Sigmoid colon (tissue), 4 donors: Measurements from ENCODE around the gene ANAPC5.

Source experiments
- CTCF ChIP-seq, 4 experiments: fragments of 450-650 bp in 3 of 4; fragments of 200-600 bp in 1 of 4; IDR thresholded peaks; one replicate each; pipeline ENCODE4 v1.5.1; 2016 to 2019; ENCODE audit warnings: antibody characterized with exemption in 4 of 4, mild to moderate bottlenecking in 3 of 4, moderate library complexity in 2 of 4
- EP300 ChIP-seq, 4 donors: sonication (generic); formaldehyde crosslinking; IDR thresholded peaks; one replicate each; pipeline ENCODE4 v1.6.1; 2017; ENCODE audit warnings: antibody characterized with exemption in 4 of 4
- POLR2A ChIP-seq, 2 donors: fragments of 450-650 bp; IDR thresholded peaks; one replicate each; pipeline ENCODE4 v1.6.1; 2016; ENCODE audit warnings: antibody characterized with exemption in 2 of 2, mild to moderate bottlenecking in 2 of 2, moderate library complexity in 2 of 2
- POLR2AphosphoS5 ChIP-seq, 4 donors: sonication (generic); formaldehyde crosslinking; IDR thresholded peaks; one replicate each; pipeline ENCODE4 v1.6.1; 2017; ENCODE audit warnings: antibody characterized with exemption in 4 of 4

GRCh38 chr12:121345151-121345815 lies 6.9 kb downstream of the ANAPC5 start:
- no peak for TF ChIP-seq POLR2AphosphoS5 (IDR thresholded peaks at IDR 0.05)
- no peak for TF ChIP-seq CTCF (IDR thresholded peaks at IDR 0.05)
- no peak for TF ChIP-seq EP300 (IDR thresholded peaks at IDR 0.05)
- no peak for TF ChIP-seq POLR2A (IDR thresholded peaks at IDR 0.05)
